Caki2 (cell line): ENCODE results near the gene WBP1L. TPM values are rescaled to one million over a fixed set of nuclear protein-coding genes. Genes with fewer than 3 reads are reported as not detected.
"Not testable (repeated sequence)": the region's sequence is repeated elsewhere in the genome, so short reads cannot be mapped to it uniquely, and the experiment has no call there.

ENCODE experiments used
- DNase-seq: peaks from one replicate; pipeline ENCODE4 v3.0.0-alpha.2; 2015; ENCODE audit warnings: low read depth
- in situ Hi-C: cut with HindIII; loops from 2 replicates; pipeline ENCODE4 v1.10.0; 2016; ENCODE audit warnings: low sequenced_read_pairs, low pct_unique_long_range_greater_than_20kb, mixed read lengths
- total RNA-seq: library from RNA; depleted of rRNA; stranded (reverse); fragments of >200 nt; shearing (Covaris generic); gene quantifications from 2 replicates; pipeline ENCODE4 v1.2.3, GENCODE V29; 2014; ENCODE audit warnings: low replicate concordance; rRNA removed

WBP1L gene
- total RNA-seq = 8.1 and 12.7 TPM in 2 replicates

- peak; percentile 99 for DNase-seq
- in situ Hi-C loops = no loop called here
Measured at GRCh38 chr10:102743588-102744373, at the start of gene WBP1L. Gene WBP1L, plus strand, starts transcription at chr10:102743948. Its CDS starts 106 bp downstream, at chr10:102744054.

GRCh38 chr10:102695401-102695800 lies 48.3 kb upstream of the WBP1L start:
- in situ Hi-C loops, DNase-seq: not testable (repeated sequence)

- in situ Hi-C loops = no loop called here
- no peak for DNase-seq
Measured at GRCh38 chr10:102696736-102697135, 47.0 kb upstream of the WBP1L start.

GRCh38 chr10:102698894-102699293 lies 44.9 kb upstream of the WBP1L start:
- in situ Hi-C loops = no loop called here
- no peak for DNase-seq

GRCh38 chr10:102701272-102701671 lies 42.5 kb upstream of the WBP1L start:
- in situ Hi-C loops = no loop called here
- no peak for DNase-seq

DNA sequence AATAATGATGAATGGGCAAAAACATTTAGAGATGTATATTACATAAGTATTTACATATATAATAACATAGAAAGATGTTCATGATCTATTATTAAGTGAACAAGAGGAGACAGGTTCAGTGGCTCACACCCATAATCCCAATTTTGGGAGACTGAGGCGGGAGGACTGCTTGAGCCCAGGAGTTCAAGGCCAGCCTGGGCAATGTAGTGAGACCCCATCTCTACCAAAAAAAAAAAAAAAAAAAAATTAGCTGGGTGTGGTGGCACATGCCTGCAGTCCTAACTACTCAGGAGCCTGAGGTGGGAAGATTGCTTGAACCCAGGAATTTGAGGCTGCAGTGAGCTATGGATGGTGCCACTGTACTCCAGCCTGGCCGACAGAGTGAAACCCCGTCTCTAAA lies 42.0 kb upstream of the WBP1L start:
- in situ Hi-C loops = no loop called here
- no peak for DNase-seq

DNA sequence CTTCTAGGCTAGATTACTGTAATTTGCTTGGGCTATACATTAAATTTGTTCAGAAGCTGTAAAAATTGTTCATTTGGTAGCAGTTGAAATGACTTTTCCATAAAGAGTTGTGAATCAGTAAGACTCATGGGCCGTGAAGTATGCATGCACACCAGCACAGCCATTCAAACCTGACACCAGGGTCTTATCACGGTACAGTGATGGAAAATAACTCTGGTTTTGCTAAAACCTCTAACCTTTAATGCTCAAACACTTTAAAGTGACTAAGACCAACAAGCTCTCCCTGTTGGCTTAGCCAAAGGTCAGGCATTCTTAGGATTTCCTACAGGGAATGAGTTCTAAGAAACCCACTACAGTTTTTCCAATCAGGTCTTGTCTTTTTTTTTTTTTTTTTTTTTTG lies 41.0 kb upstream of the WBP1L start:
- in situ Hi-C loops = no loop called here
- DNase-seq = no peak

GRCh38 chr10:102704915-102705314 lies 38.8 kb upstream of the WBP1L start:
- in situ Hi-C loops = no loop called here
- DNase-seq = peak; percentile 51

- in situ Hi-C loops = no loop called here
- DNase-seq = no peak
Measured at GRCh38 chr10:102705531-102705930, 38.2 kb upstream of the WBP1L start.

DNA sequence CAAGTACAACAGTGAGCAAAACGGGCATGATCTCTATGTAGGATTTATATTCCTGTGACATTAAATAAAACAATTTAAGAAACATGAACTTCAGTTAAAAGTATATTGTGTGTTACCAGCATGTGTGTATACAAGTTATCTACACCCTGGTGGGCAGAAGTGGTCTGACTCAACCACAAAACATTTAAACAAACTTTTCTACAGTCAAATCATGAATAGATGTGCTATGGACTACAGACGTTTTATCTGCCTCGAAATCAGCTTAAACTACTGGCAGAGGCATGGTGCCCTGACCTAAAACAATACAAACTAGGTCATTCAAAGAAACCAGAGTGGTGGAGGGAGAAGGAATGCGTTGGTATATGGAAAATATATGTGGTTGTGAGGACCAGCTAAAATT lies 33.1 kb upstream of the WBP1L start:
- DNase-seq = no peak
- in situ Hi-C loops = no loop called here

DNA sequence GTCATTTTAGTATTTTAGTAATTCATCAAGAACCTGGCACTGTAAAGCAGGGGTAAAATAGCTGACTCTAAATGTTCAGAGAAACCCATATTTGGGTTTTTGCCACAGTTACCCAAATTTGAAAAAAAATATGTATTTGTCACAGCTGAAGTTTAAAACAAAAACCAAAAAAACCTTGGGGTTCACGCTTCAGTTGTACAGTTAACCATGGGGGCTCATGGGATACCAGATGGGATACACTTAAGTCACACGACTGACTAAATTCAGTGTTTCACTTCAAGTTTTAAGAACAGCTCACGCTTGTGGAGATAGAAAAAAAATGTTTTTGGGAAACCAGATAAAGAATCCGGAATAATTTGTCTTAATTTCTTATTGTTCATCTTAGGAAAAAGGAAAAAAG lies 31.7 kb upstream of the WBP1L start:
- in situ Hi-C loops = no loop called here

DNA sequence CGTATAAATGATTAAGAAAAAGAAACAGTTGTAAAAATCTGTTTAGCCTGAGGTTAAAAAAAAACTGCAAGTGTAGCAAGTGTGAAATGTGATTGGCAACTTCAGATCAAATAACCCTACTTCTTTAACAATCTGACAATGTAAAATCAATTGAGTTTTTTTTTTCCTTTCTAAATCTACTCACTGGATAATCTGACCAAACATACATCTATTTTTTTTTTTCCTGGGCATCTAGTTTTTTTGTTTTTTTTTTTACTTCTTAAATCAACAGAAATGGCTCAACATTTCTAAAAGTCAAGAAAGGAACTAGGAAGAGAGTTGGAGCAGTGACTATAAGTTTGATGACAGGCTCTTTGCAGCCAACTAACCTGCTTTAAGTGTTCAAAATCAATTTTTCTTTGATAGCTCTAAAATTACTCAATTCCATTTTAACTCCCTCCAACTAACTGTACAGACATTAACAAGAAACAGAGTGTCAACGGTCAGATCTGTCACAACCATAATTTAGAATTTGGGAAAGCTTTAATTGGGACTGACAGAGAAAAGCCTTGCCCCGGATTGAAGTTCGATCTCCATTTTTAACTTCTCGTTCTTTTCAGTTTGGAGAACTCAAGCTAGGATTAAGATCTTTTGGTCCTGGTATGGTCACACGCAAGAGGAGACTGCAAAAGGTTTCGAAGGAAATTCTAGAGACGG lies 30.8 kb upstream of the WBP1L start:
- no peak for DNase-seq
- in situ Hi-C loops = no loop called here

More for the DNA sequence above, 31.7 kb upstream of the WBP1L start:
- DNase-seq = no peak

DNA sequence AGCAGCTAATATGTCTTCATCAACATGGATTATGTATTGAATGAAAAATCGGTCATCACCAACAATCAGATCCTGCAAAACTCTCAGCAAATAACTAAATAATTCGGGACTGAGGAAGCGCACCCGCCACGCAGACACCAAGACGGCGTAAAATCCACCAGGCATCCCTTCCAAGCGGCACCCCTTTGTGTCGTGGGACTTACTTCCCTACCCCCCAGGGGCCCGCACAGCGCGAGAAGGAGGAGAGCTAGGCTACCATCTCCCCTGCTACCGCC lies 30.3 kb upstream of the WBP1L start:
- no peak for DNase-seq
- in situ Hi-C loops = no loop called here

DNA sequence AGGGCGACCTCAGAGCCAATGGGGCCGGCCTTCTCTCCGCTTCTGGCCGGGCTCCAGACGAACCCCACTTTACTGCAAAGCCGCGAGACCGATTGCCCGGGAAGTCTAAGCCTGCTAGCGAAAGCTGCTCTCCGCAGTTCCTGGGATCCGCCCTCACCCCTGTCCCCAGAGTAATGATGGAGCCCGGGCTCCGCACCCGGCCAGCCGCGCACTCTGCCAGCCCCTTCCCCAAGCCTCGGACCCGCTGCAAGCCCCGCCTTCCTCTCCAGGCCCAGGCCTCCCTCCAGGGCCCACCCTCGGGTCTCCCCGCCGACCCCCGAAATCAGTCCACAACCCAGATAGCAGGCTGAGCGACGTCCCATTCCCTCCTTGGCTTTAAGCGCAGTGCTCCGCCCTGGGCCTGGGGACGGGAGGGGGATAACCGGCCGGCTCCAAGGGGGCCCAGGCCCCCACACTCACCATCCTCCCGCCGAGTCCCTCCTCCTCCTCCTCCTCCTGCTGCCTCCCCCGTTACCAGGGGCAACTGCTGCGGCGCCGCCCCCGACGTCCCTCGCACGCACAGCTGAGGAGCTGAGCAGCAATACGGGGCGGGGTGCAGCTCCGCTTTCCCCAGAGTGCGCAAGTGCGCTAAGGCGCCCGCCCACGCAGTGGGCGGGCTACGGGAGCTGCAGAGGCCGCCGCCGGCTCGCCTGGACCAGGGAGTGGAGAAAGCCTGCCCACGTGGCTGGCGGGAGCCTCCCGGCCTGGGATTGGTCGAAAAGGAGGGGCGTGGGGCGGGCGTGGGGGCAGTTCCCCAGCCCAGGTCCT lies 29.7 kb upstream of the WBP1L start, which contains the start of gene ARL3:
Gene ARL3, minus strand, starts transcription at position 584 of the 807 bp plus-strand sequence. Its CDS starts 122 bp downstream, at position 462.
- peak; percentile 99 for DNase-seq
- in situ Hi-C loops = no loop called here

DNA sequence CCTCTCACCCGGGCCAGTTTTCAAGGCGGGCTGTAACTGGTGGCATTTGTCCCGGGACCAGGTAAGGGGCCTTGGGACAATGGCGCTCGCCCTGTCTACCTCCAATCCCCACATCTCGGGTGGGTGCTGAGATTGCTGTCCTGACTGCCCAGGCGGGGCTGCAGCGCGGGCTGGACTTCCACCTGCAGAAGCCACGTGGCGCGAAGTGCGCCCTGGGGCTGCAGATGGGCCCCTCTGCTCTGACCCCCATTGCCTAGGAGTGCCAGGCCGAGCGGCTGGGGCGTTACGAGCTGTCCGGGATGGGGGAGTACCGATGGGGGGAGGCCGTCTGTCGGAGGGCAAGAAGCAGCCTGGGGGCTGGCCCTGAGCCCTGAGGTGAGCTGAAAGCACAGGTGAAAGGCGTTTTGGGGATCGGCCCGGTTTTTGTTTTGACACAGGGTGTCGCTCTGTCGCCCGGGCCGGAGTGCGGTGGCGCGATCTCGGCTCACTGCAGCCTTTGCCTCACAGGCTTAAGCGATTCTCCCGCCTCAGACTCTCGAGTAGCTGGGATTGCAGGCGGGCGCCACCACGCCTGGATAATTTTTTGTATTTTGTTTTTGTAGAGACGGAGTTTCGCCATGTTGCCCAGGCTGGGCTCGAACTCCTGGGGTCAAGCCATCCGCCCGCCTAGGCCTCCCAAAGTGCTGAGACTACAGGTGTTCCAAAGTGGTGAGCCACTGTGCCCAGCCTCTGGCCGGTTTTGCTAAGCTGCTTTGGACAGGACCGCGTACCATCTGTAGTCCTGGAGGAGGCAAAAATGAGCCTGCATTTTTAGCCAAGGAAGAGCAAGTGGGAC lies 28.9 kb upstream of the WBP1L start, which contains the start of gene SFXN2:
Gene SFXN2, plus strand, starts transcription at position 16 of the 835 bp plus-strand sequence. CDS start 12,001 bp downstream, outside the sequence.
- in situ Hi-C loops = no loop called here
- no peak for DNase-seq

DNA sequence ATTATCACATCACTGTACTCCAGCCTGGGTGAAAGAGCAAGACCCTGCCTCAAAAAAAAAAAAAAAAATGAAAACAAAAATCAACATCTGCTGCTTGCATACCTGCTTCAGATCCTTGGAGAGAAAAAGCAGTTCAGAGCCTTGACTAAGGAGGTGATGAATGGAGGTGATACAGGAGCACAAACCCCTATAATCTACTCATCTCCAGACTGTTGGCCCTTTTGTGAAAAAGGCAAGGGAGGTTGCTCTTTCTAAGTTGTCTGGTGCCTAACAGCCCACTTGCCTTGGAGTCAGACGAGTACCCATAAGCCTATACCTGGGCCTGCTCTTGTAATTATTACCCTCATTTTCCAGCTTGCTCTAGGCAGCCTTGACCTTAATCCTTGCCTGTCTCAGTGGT lies 27.9 kb upstream of the WBP1L start:
- in situ Hi-C loops = no loop called here
- no peak for DNase-seq

GRCh38 chr10:102716900-102717565 lies 26.7 kb upstream of the WBP1L start:
- in situ Hi-C loops = not testable (repeated sequence)

More at GRCh38 chr10:102716900-102717565, 26.7 kb upstream of the WBP1L start:
- not testable (repeated sequence) for DNase-seq
